ENCODE results near the gene IBA57.

IBA57 gene

GRCh38 chr1:228145463-228146416 is 19.9 kb upstream of the IBA57 start:
- DNase-seq (ENCODE audit: low read depth): no peak

- DNase-seq (ENCODE audit: low read depth): no peak
Measured at GRCh38 chr1:228146417-228147150, 19.0 kb upstream of the IBA57 start.

DNA sequence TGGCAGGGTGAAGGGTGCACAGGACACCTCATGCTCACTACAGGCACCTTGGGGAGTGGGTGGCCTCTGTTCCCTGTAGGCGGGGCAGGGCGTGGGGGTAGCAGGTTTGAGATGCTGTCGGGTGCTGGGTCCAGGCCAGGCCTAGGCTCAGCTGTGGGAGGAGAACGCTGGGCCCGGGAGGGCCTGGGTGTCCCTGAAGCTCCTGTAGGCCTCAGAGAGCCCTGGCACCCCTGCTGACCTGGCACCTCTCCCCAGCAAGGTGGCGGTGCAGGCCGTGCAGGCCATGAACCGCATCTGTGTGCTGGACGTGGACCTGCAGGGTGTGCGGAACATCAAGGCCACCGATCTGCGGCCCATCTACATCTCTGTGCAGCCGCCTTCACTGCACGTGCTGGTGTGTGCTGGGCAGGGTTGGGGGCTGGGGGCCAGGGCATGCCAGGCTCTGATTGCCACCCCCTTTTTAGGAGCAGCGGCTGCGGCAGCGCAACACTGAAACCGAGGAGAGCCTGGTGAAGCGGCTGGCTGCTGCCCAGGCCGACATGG is 18.4 kb upstream of the IBA57 start:
- no peak for DNase-seq (ENCODE audit: low read depth)

- no peak for DNase-seq (ENCODE audit: low read depth)
Measured at GRCh38 chr1:228147768-228148167, 17.8 kb upstream of the IBA57 start.

- no peak for DNase-seq (ENCODE audit: low read depth)
Measured at GRCh38 chr1:228148196-228148861, 17.3 kb upstream of the IBA57 start.

GRCh38 chr1:228148935-228149405 is 16.6 kb upstream of the IBA57 start:
- DNase-seq (ENCODE audit: low read depth): no peak

- DNase-seq (ENCODE audit: low read depth): no peak
Measured at GRCh38 chr1:228149406-228150119, 16.0 kb upstream of the IBA57 start, which contains the start of gene GJC2. GJC2 (plus strand) TSS chr1:228149930; CDS start chr1:228157759, 7,829 bp downstream.

GRCh38 chr1:228150120-228150460 is 15.5 kb upstream of the IBA57 start:
- DNase-seq (ENCODE audit: low read depth): no peak

DNA sequence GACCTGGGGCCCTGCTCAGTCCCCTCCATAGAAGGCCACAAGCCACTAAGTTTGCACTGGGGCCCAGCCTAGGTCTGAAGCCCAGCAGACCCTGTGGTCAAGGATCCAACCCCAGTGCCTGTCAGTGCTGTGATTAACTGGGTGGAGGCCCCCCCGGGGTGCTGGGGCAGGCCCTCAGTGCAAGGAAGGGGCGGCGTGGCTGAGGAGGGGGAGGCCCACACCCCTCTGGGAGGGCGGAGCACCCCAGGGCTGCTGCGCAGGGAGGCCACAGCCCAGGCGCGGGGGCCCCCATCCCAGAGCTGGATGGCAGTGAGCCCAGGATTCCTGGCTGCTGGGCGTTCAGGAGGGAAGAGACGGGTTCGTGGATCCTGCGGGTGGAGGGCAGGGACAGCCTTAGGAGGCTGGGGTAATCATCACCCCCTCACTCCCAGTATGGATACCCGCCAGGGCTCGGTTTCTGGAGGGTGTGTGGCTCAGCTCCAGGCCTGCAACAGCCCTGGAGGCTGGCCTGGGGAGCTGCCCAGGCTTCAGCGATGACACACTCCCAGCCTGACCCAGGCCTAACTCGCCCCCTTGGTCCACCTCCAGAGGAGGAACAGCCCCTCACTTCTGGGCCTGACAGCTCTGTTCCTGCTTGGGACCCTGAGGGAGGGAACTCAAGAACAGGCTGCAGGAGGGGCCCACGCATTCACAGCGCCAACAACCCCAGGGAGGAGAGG is 15.0 kb upstream of the IBA57 start:
- no peak for DNase-seq (ENCODE audit: low read depth)

- no peak for DNase-seq (ENCODE audit: low read depth)
Measured at GRCh38 chr1:228151180-228151925, 14.3 kb upstream of the IBA57 start.

DNA sequence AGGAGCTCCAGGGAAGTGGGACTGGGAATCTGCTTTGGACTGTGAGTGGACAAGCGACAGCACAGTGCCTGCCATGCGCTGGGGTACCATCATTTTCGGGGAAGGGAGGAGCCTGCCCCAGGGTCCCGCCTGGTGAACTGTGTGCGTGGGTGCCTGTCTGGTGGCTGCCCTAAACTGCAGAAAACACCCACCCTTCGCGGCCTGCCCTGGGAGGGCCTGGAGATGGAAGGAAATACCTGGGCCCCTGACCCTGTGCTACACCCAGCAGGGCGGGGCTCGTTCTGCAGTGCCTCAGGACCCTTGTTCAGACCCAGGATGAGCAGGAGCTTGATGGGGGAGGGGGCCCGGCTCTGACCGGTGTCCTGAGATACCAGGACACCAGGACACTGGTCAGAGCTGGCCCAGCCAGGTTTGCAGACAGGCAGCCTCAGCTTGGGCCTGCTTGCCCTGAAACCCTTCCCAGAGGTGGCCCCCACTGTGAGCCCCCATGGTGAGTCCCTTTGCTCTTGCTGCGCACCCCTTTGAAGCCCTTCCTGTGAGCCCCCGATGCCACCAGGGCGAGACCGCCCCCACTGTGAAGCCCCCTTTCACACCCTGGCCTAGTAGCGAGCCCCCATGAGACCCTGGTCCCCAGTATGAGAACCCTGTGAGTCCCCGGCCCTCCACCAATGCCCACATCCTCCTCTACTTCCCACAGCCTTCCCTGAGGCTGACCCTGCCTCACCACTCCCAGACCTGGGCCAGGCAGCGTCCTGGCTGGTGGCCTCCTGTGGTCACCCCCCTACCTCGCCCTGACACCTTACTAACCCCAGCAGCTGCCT is 13.3 kb upstream of the IBA57 start:
- no peak for DNase-seq (ENCODE audit: low read depth)

GRCh38 chr1:228152918-228153258 is 12.7 kb upstream of the IBA57 start:
- no peak for DNase-seq (ENCODE audit: low read depth)

DNA sequence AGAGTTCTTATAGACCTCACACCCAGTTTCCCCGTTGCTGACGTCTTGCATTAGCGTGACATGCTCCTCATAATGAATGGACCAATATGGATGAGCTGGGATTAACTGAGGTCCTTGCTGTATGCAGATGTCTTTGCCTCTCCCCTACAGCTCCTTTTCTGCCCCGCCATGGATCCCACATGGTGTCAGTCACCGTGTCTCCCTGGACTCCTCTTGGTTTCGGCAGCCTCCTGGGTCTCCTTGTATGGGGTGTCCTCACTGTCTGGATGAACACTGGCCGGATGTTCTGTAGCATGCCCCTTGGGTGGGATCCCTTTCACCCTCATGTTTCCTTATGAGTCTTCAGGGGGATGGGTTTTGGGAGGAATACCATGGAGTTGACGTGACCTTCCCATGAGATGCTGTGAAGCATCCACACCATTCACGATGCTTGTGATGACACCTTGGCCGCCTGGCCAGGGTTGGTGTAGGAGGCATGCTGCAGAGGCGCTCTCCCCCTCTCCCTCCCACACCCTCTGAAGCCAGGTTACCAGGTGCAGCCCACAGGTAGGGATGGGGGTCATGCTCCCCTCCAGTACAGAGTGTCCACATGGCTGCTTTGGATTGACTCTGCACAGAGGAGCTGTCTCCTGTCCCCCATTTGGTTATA is 11.5 kb upstream of the IBA57 start:
- no peak for DNase-seq (ENCODE audit: low read depth)

DNA sequence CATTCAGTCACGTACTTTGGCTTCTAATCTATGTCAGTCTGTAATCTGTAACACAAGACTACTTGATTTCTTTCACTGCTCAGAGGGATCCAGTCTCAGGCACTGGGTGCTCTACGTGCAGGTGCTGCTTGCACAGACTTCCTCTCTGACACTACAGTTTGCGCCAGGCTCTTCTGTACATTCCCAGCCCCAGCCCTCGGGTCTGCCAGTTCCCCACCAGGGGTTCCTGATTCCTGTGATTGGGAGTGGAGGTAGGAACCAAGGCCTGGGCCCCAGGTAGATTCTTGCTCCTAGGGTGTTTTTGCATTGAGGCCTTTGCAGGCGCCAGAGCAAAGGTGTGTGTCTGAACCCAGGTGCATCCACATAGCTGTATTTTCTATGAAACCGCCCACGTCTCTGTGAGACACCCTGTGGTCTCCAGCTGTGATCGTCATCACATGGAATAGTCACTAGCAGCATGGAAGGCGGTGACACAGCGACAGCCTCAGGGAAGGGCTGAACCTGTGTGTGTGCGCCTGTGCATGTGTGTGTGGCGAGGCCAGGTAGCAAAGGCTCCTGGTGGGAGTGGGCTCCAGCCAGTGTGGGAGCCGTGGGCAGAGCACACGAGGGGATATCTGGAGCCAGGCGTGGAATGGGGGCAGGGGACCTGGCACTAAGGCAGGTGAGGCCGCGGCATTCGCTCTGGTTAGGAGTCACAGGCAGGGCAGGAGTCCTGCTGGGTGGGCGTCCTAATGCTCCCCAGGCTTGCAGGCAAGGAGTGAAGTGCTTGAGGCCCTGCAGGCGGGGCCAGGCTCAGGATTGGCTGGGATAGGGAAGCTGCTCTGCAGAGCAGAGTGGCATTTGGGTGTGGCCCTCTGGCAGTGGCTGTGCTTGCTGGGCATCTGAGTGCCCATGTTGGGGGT is 10.7 kb upstream of the IBA57 start:
- DNase-seq (ENCODE audit: low read depth): no peak

GRCh38 chr1:228155596-228156514 is 9.7 kb upstream of the IBA57 start:
- DNase-seq (ENCODE audit: low read depth): no peak

- no peak for DNase-seq (ENCODE audit: low read depth)
Measured at GRCh38 chr1:228156515-228156881, 9.1 kb upstream of the IBA57 start.

Data from activated T-helper 9 cell treated with anti-CD3 and anti-CD28 coated beads, Interleukin-2, amount 50 U/mL, for 16 hours (primary cell).